K562 (cell line): ENCODE data around the gene HMBS. TPM values are rescaled to one million over a fixed set of nuclear protein-coding genes. Genes with fewer than 3 reads are reported as not detected.

Source experiments
- DPF2 ChIP-seq: fragments of 450-650 bp; IDR thresholded peaks from 2 replicates; pipeline ENCODE4 v1.6.1; 2016
- FOXK2 ChIP-seq, 2 experiments: fragments of 450-650 bp; IDR thresholded peaks in 1 of 2; conservative IDR thresholded peaks in 1 of 2; 2 replicates each; pipeline ENCODE4 v1.6.1; 2016; ENCODE audit warnings: low read depth in 2 of 2, mild to moderate bottlenecking in 1 of 2
- KDM1A ChIP-seq, 2 experiments: fragments of 450-650 bp; IDR thresholded peaks; 2 replicates each; pipeline ENCODE4 v1.6.1; 2016; ENCODE audit warnings: mild to moderate bottlenecking in 2 of 2
- KHSRP ChIP-seq: fragments of 450-650 bp; IDR thresholded peaks from 2 replicates; pipeline ENCODE4 v1.6.1; 2017
- MAFF ChIP-seq: IDR thresholded peaks from 2 replicates; pipeline ENCODE4 v1.6.1; 2012; ENCODE audit warnings: low read length, improper control_type of control experiment
- MCM2 ChIP-seq: fragments of 450-650 bp; IDR thresholded peaks from 2 replicates; pipeline ENCODE4 v1.6.1; 2017; ENCODE audit warnings: low read depth, mild to moderate bottlenecking
- NR2F6 ChIP-seq: fragments of 450-650 bp; formaldehyde crosslinking; IDR thresholded peaks from 2 replicates; pipeline ENCODE4 v1.4.0; 2020; ENCODE audit warnings: mild to moderate bottlenecking
- NR3C1 ChIP-seq: sonication (generic); formaldehyde crosslinking; IDR thresholded peaks from 2 replicates; pipeline ENCODE4 v1.8.1; 2022; ENCODE audit warnings: missing genetic modification reagents
- PHTF2 ChIP-seq: fragments of 250-450 bp; sonication (Bioruptor Pico); IDR thresholded peaks from 2 replicates; pipeline ENCODE4 v1.5.0; 2021; ENCODE audit warnings: mild to moderate bottlenecking
- POLR3A ChIP-seq: IDR thresholded peaks from 2 replicates; pipeline ENCODE4 v1.6.1; 2011; ENCODE audit warnings: borderline replicate concordance, mild to moderate bottlenecking, moderate library complexity; ENCODE audit not compliant: insufficient read length, insufficient read depth; ENCODE audit errors: extremely low read depth
- POLR3G ChIP-seq: IDR thresholded peaks from 2 replicates; pipeline ENCODE4 v1.6.1; 2011; ENCODE audit not compliant: insufficient read length, insufficient replicate concordance; ENCODE audit errors: extremely low read depth
- SMARCE1 ChIP-seq: fragments of 450-650 bp; IDR thresholded peaks from 2 replicates; pipeline ENCODE4 v1.7.1; 2016; ENCODE audit warnings: mild to moderate bottlenecking
- STAG1 ChIP-seq: sonication (generic); formaldehyde crosslinking; IDR thresholded peaks from 2 replicates; pipeline ENCODE4 v1.5.0; 2020; ENCODE audit warnings: missing genetic modification reagents, borderline replicate concordance
- SUPT5H ChIP-seq: fragments of 450-650 bp; IDR thresholded peaks from 2 replicates; pipeline ENCODE4 v1.6.1; 2016
- XRCC4 ChIP-seq: IDR thresholded peaks from one replicate; pipeline ENCODE4 v1.6.1; 2011; ENCODE audit not compliant: insufficient read depth, insufficient read length; ENCODE audit errors: extremely low read depth
- ZNF445 ChIP-seq: fragments of 250-450 bp; sonication (Bioruptor Pico); IDR thresholded peaks from 2 replicates; pipeline ENCODE4 v1.4.0; 2020; ENCODE audit warnings: low read depth, mild to moderate bottlenecking, moderate library complexity
- polyA plus RNA-seq, 8 experiments: library from polyadenylated mRNA; depleted of rRNA in 4 of 8; stranded (reverse) in 5 of 8; unstranded in 3 of 8; fragments of >200 nt; fragmentation: Nextera tagmentation in 2 of 8; fragmentation: Illumina TruSeq in 1 of 8; extraction: Ambion mirVana in 2 of 8; extraction: Trizol in 1 of 8; gene quantifications; 2 replicates each; pipeline versions ENCODE4 v1.2.1 to v1.2.3, GENCODE V29; 2011 to 2014; ENCODE audit warnings: inconsistent platforms in 1 of 8, missing spikeins in 1 of 8
- total RNA-seq, 7 experiments: library from RNA; depleted of rRNA in 6 of 7; stranded (reverse); fragments of >200 nt in 6 of 7; fragmentation: Illumina TruSeq in 2 of 7; extraction: Trizol in 2 of 7; gene quantifications; 2 replicates each; pipeline versions ENCODE4 v1.2.1 to v1.2.3, GENCODE V29; 2011 to 2021; ENCODE audit warnings: low replicate concordance in 1 of 7
- TF ChIP-seq, protein P1 (sequence below): fragments of 250-450 bp; sonication (Bioruptor Pico); IDR thresholded peaks from 2 replicates; pipeline ENCODE4 v1.4.0; 2020; ENCODE audit warnings: borderline replicate concordance
- TF ChIP-seq, protein P2 (sequence below): fragments of 250-450 bp; sonication (Bioruptor Pico); IDR thresholded peaks from 2 replicates; pipeline ENCODE4 v1.8.0; 2021; ENCODE audit warnings: moderate library complexity, mild to moderate bottlenecking, inconsistent platforms
- TF ChIP-seq, protein P3 (sequence below): fragments of 250-450 bp; sonication (Bioruptor Pico); IDR thresholded peaks from 2 replicates; pipeline ENCODE4 v1.9.0; 2021; ENCODE audit warnings: mild to moderate bottlenecking
- TF ChIP-seq, protein P4 (sequence below): sonication (generic); formaldehyde crosslinking; IDR thresholded peaks from 2 replicates; pipeline ENCODE4 v1.8.1; 2023; ENCODE audit warnings: mild to moderate bottlenecking, missing genetic modification reagents
- TF ChIP-seq, protein P5 (sequence below): sonication (generic); formaldehyde crosslinking; IDR thresholded peaks from 2 replicates; pipeline ENCODE4 v1.8.0; 2022; ENCODE audit warnings: missing genetic modification reagents, mild to moderate bottlenecking, borderline replicate concordance
- TF ChIP-seq, protein P6 (sequence below): fragments of 450-650 bp; IDR thresholded peaks from 2 replicates; pipeline ENCODE4 v1.6.1; 2014; ENCODE audit warnings: low read depth, mild to moderate bottlenecking, moderate library complexity, borderline replicate concordance

HMBS gene
- total and polyA plus RNA-seq, 9 of the 15 experiments (the other 6 are each of a cell fraction or from before 2014, with no cell fraction given) = 56.9 to 385 (median 286) TPM

DNA sequence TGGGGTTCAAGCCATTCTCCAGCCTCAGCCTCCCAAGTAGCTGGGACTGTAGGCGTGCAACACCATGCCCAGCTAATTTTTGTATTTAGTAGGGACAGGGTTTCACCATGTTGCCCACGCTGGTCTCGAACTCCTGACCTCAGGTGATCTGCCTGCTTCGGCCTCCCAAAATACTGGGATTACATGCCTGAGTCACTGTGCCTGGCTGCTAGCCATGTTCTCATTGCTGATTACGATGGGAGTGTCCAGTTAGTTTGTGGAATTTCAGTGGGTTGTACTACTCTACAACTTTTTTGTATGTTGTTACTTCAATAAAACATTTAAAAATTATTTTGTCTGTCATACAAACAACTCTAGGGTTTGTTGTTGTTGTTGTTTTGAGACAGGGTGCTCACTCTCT lies 21.9 kb upstream of the HMBS start (continued):
- TF ChIP-seq POLR3G (no peak), SUPT5H (no peak), KHSRP (no peak), KDM1A (IDR thresholded peaks at IDR 0.05) (peak; percentile 16 to 59; a peak in 2 of 4 replicates), FOXK2 (conservative IDR thresholded peaks at IDR 0.05 in 1 of 2, IDR thresholded peaks at IDR 0.05 in 1 of 2; ENCODE audit: low read depth in 2 of 2) (no peak), XRCC4 (no peak), STAG1 (CRISPR knock-in tag) (no peak), SMARCE1 (peak; percentile 71), POLR3A (no peak), DPF2 (peak; percentile 84), NR2F6 (no peak), NR3C1 (CRISPR knock-in tag) (no peak), PHTF2 (CRISPR knock-in tag) (no peak), ZNF445 (CRISPR knock-in tag) (no peak), MCM2 (no peak), MAFF (peak; percentile 86)
- TF ChIP-seq, protein P1, sequence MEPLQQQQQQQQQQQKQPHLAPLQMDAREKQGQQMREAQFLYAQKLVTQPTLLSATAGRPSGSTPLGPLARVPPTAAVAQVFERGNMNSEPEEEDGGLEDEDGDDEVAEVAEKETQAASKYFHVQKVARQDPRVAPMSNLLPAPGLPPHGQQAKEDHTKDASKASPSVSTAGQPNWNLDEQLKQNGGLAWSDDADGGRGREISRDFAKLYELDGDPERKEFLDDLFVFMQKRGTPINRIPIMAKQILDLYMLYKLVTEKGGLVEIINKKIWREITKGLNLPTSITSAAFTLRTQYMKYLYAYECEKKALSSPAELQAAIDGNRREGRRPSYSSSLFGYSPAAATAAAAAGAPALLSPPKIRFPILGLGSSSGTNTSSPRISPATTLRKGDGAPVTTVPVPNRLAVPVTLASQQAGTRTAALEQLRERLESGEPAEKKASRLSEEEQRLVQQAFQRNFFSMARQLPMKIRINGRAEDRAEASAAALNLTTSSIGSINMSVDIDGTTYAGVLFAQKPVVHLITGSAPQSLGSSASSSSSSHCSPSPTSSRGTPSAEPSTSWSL (CRISPR knock-in tag) = no peak
- TF ChIP-seq, protein P2, sequence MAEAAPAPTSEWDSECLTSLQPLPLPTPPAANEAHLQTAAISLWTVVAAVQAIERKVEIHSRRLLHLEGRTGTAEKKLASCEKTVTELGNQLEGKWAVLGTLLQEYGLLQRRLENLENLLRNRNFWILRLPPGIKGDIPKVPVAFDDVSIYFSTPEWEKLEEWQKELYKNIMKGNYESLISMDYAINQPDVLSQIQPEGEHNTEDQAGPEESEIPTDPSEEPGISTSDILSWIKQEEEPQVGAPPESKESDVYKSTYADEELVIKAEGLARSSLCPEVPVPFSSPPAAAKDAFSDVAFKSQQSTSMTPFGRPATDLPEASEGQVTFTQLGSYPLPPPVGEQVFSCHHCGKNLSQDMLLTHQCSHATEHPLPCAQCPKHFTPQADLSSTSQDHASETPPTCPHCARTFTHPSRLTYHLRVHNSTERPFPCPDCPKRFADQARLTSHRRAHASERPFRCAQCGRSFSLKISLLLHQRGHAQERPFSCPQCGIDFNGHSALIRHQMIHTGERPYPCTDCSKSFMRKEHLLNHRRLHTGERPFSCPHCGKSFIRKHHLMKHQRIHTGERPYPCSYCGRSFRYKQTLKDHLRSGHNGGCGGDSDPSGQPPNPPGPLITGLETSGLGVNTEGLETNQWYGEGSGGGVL = no peak
- TF ChIP-seq, protein P3, sequence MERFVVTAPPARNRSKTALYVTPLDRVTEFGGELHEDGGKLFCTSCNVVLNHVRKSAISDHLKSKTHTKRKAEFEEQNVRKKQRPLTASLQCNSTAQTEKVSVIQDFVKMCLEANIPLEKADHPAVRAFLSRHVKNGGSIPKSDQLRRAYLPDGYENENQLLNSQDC (CRISPR knock-in tag) = no peak
- TF ChIP-seq, protein P4, sequence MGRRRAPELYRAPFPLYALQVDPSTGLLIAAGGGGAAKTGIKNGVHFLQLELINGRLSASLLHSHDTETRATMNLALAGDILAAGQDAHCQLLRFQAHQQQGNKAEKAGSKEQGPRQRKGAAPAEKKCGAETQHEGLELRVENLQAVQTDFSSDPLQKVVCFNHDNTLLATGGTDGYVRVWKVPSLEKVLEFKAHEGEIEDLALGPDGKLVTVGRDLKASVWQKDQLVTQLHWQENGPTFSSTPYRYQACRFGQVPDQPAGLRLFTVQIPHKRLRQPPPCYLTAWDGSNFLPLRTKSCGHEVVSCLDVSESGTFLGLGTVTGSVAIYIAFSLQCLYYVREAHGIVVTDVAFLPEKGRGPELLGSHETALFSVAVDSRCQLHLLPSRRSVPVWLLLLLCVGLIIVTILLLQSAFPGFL (CRISPR knock-in tag) = no peak
- TF ChIP-seq, protein P5, sequence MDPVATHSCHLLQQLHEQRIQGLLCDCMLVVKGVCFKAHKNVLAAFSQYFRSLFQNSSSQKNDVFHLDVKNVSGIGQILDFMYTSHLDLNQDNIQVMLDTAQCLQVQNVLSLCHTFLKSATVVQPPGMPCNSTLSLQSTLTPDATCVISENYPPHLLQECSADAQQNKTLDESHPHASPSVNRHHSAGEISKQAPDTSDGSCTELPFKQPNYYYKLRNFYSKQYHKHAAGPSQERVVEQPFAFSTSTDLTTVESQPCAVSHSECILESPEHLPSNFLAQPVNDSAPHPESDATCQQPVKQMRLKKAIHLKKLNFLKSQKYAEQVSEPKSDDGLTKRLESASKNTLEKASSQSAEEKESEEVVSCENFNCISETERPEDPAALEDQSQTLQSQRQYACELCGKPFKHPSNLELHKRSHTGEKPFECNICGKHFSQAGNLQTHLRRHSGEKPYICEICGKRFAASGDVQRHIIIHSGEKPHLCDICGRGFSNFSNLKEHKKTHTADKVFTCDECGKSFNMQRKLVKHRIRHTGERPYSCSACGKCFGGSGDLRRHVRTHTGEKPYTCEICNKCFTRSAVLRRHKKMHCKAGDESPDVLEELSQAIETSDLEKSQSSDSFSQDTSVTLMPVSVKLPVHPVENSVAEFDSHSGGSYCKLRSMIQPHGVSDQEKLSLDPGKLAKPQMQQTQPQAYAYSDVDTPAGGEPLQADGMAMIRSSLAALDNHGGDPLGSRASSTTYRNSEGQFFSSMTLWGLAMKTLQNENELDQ (CRISPR knock-in tag) = no peak
- TF ChIP-seq, protein P6, sequence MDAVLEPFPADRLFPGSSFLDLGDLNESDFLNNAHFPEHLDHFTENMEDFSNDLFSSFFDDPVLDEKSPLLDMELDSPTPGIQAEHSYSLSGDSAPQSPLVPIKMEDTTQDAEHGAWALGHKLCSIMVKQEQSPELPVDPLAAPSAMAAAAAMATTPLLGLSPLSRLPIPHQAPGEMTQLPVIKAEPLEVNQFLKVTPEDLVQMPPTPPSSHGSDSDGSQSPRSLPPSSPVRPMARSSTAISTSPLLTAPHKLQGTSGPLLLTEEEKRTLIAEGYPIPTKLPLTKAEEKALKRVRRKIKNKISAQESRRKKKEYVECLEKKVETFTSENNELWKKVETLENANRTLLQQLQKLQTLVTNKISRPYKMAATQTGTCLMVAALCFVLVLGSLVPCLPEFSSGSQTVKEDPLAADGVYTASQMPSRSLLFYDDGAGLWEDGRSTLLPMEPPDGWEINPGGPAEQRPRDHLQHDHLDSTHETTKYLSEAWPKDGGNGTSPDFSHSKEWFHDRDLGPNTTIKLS = no peak
